OCI-LY7 (cell line): ENCODE measurements around the gene C6orf120.

Experiments used
- EZH2phosphoT487 ChIP-seq: fragments of 200-600 bp; sonication (generic); IDR thresholded peaks from 2 replicates; pipeline ENCODE4 v1.6.1; 2018; ENCODE audit warnings: low read depth, borderline replicate concordance, mild to moderate bottlenecking, mixed run types, antibody characterized with exemption, low read length, moderate library complexity, mixed read lengths
- TF ChIP-seq, protein P1 (sequence below): fragments of 200-600 bp; sonication (generic); conservative IDR thresholded peaks from 2 replicates; pipeline ENCODE4 v1.5.1; 2014; ENCODE audit warnings: mild to moderate bottlenecking, antibody characterized with exemption, low read length, moderate library complexity, mixed read lengths

DNA sequence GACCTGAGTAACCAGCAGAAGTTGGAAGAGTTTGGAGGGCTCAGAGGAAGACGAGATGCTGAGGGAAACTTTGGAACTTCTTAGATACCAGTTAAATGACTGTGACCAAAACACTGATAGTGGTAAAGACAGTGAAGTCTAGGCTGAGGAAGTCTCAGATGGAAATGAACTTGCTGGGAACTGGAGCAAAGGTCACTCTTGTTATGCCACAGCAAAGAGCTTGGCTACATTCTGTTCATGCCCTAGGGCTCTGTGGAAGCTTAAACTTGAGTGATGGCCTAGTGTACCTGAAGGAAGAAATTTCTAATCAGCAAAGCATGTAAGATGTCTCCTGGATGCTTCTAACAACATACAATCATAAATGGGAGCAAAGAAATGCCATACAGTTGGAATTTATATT, 24.8 kb upstream of the C6orf120 start:
- TF ChIP-seq, protein P1, sequence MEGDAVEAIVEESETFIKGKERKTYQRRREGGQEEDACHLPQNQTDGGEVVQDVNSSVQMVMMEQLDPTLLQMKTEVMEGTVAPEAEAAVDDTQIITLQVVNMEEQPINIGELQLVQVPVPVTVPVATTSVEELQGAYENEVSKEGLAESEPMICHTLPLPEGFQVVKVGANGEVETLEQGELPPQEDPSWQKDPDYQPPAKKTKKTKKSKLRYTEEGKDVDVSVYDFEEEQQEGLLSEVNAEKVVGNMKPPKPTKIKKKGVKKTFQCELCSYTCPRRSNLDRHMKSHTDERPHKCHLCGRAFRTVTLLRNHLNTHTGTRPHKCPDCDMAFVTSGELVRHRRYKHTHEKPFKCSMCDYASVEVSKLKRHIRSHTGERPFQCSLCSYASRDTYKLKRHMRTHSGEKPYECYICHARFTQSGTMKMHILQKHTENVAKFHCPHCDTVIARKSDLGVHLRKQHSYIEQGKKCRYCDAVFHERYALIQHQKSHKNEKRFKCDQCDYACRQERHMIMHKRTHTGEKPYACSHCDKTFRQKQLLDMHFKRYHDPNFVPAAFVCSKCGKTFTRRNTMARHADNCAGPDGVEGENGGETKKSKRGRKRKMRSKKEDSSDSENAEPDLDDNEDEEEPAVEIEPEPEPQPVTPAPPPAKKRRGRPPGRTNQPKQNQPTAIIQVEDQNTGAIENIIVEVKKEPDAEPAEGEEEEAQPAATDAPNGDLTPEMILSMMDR = no peak
- no peak for TF ChIP-seq EZH2phosphoT487
